Adrenal gland (tissue), 12 donors: ENCODE data around the gene PPM1L. TPM values are rescaled to one million over a fixed set of nuclear protein-coding genes. Genes with fewer than 3 reads are reported as not detected.

Experiments used
- DNase-seq, 7 donors: peaks; one replicate each; pipeline ENCODE4 v3.0.0-alpha.2; 2019 to 2020
- H3K27ac ChIP-seq, 5 donors: fragments of 200-600 bp; sonication (generic) in 4 of 5; 1 replicate in 3 of 5; 2 replicates in 2 of 5; pipeline versions ENCODE4 v1.5.1 to v1.8.0; 2016 to 2020; ENCODE audit warnings: mild to moderate bottlenecking in 1 of 5
- H3K27me3 ChIP-seq: fragments of 200-600 bp; 2 replicates; pipeline ENCODE4 v1.8.0; 2021
- H3K36me3 ChIP-seq, 2 donors: fragments of 200-600 bp; replicated peaks in 1 of 2; 1 replicate in 1 of 2; 2 replicates in 1 of 2; pipeline versions ENCODE4 v1.5.1 to v1.8.0; 2018 to 2022
- H3K4me1 ChIP-seq, 2 donors: fragments of 200-600 bp; replicated peaks in 1 of 2; 1 replicate in 1 of 2; 2 replicates in 1 of 2; pipeline versions ENCODE4 v1.5.1 to v1.8.0; 2018 to 2021
- H3K4me3 ChIP-seq, 4 donors: fragments of 200-600 bp; sonication (generic) in 3 of 4; one replicate each; pipeline ENCODE4 v1.5.1; 2016 to 2018
- H3K9me3 ChIP-seq, 3 donors: fragments of 200-600 bp; sonication (generic) in 1 of 3; replicated peaks in 1 of 3; 1 replicate in 2 of 3; 2 replicates in 1 of 3; pipeline versions ENCODE4 v1.5.1 to v1.8.0; 2016 to 2021
- POLR2A ChIP-seq, 2 donors: fragments of 450-650 bp; IDR thresholded peaks; one replicate each; pipeline ENCODE4 v1.6.1; 2017; ENCODE audit warnings: antibody characterized with exemption in 2 of 2, mild to moderate bottlenecking in 2 of 2, moderate library complexity in 1 of 2
- WGBS, 4 donors: extraction: QIAGEN DNeasy Blood & Tissue Kit in 2 of 4; methylation state at CpG; one replicate each; pipeline versions ENCODE4 v1.1.5 to v1.1.7; 2013 to 2017; 5-methylcytosine and 5-hydroxymethylcytosine counted together
- intact Hi-C, 2 donors: fragments of 100-400 bp; cut with DNase I; formaldehyde crosslinking; loops; one replicate each; pipeline versions ENCODE4 v1.14.1 to v1.15.0; 2022 to 2023
- polyA plus RNA-seq, 3 donors: library from polyadenylated mRNA; stranded (reverse); fragments of 200-250 nt in 2 of 3; fragments of 350-450 nt in 1 of 3; fragmentation: Illumina TruSeq in 1 of 3; extraction: RNeasy Lipid Tissue Mini Kit (QIAGEN cat#74804) in 1 of 3; gene quantifications; one replicate each; pipeline ENCODE4 v1.2.3, GENCODE V29; 2013 to 2014
- total RNA-seq, 9 donors: library from RNA; depleted of rRNA in 4 of 9; stranded (reverse); fragments of >200 nt in 4 of 9; fragments of 120-200 nt in 1 of 9; fragmentation: NEBNext Ultra II Directional in 1 of 9; extraction: Animal tissue kit (Norgen Biotek cat#: 25700) in 1 of 9; gene quantifications; one replicate each; pipeline versions ENCODE4 v1.1.0 to v1.2.4, GENCODE V29; 2013 to 2023
- TF ChIP-seq, protein P1 (sequence below), 6 experiments: fragments of 450-650 bp in 4 of 6; fragments of 200-600 bp in 2 of 6; sonication (generic) in 1 of 6; IDR thresholded peaks; 1 replicate in 5 of 6; 2 replicates in 1 of 6; pipeline versions ENCODE4 v1.5.1 to v1.8.0; 2016 to 2021; ENCODE audit warnings: antibody characterized with exemption in 6 of 6, mild to moderate bottlenecking in 2 of 6, moderate library complexity in 1 of 6
- donor health status: healthy with polysubstance abuse.
- donor health status: Bipolar disorder and iron deficiency.
- donor health status: DM: yes; HTN: yes; CAD: no.
- donor health status: DM: no; HTN: no; CAD: no.
- donor health status: DM: no; HTN: no; CAD: no.
- donor health status: DM: yes; HTN: yes; CAD: no.

The PPM1L gene
- total and polyA plus RNA-seq, 12 donors, result 2.4 to 53.6 (median 35.0) TPM

DNA sequence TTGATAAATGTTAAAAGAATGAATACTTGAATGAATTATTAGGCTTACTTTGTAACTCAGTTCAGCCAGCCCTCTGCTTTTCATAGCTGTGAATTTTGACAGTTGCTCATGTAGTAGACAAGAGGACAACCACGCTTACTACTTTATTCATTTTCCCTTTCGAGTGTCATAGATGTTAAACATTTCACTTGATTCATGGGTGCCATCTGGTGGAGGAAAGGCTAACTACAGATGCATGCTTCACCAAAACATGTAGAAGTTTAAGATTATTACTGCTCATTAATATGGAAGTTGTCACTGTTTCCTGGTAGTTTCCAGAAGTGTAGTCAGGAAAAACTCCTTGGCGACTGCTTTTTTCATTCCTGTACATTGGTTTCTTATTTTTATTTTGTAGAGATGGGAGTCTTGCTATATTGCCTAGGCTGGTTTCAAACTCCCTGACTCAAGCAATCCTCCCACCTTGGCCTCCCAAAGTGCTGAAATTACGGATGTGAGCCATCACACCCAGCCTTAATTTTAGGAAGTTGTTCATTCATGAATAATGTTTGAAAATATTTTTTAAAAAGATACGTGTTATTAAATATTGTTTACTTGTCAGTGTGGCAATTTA is 186.0 kb downstream of the PPM1L start:
- intact Hi-C loops, result loop anchor here (5.0 to 10.0 kb wide), 2 partner anchors 235 to 237 kb away; no protein-coding TSS in a partner anchor
- Histone ChIP-seq H3K36me3 (no peaks in the 10 kb centered on the region), H3K4me1 (no peaks in the 10 kb centered on the region), H3K27me3 (no peaks in the 10 kb centered on the region), H3K9me3 (no peaks in the 10 kb centered on the region), H3K4me3 (no peak overlapping the region), H3K27ac (no peak overlapping the region)
- peak; percentile 59 to 93 (median 81) for DNase-seq
- no peak for TF ChIP-seq POLR2A (IDR thresholded peaks at IDR 0.05)
- TF ChIP-seq, protein P1, sequence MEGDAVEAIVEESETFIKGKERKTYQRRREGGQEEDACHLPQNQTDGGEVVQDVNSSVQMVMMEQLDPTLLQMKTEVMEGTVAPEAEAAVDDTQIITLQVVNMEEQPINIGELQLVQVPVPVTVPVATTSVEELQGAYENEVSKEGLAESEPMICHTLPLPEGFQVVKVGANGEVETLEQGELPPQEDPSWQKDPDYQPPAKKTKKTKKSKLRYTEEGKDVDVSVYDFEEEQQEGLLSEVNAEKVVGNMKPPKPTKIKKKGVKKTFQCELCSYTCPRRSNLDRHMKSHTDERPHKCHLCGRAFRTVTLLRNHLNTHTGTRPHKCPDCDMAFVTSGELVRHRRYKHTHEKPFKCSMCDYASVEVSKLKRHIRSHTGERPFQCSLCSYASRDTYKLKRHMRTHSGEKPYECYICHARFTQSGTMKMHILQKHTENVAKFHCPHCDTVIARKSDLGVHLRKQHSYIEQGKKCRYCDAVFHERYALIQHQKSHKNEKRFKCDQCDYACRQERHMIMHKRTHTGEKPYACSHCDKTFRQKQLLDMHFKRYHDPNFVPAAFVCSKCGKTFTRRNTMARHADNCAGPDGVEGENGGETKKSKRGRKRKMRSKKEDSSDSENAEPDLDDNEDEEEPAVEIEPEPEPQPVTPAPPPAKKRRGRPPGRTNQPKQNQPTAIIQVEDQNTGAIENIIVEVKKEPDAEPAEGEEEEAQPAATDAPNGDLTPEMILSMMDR (IDR thresholded peaks at IDR 0.05), result peak; percentile 82 to 94 (median 92)
- 27 to 30% (median 29%) methylated on average over 5 of the region's 5 CpGs for WGBS, 4 donors

DNA sequence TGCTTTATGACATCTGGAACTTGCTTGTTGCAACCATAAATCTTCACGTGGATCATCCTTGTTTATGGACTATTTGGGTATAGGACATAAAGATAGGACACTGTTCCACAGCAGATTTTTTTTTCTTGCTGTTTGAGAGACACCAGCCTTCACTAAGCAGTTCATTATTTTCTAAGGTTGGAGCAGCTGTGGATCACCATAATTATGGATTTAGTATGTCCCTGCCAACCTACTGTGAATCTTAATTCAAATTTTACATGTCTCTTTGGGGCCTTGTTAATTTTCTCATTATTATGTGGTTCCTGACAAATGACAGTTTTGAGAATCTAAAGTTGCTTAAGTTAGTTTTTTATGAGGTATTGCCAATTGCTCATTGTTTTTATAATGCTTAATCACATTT is 188.0 kb downstream of the PPM1L start:
- 83 to 96% (median 85%) methylated on average over 1 of the region's 1 CpG for WGBS, 4 donors
- no peak for TF ChIP-seq POLR2A (IDR thresholded peaks at IDR 0.05)
- Histone ChIP-seq H3K9me3 (no peaks in the 10 kb centered on the region), H3K4me1 (no peaks in the 10 kb centered on the region), H3K27me3 (no peaks in the 10 kb centered on the region), H3K27ac (no peak overlapping the region), H3K36me3 (no peaks in the 10 kb centered on the region), H3K4me3 (no peak overlapping the region)
- no peak for DNase-seq
- intact Hi-C loops, result loop anchor here (5.0 to 10.0 kb wide), 2 partner anchors 237 to 239 kb away; no protein-coding TSS in a partner anchor

DNA sequence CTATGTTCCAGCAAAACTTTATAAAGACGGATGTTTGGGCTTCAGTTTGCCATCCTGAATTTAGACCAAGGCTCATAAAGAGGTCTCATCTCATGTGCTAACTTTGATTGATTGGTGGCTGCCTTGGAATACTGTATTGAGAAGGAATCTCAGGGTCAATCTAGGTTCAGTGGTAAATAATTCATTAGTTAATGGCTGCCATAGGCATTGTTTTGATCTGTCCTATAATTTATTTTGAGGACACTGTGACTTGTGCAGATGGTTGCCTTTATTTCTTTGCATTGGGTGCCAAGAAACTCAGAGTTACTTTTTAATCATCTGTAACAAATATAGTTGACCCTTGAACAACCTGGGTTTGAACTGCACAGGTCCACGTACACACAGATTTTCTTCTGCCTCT is 189.3 kb downstream of the PPM1L start:
- Histone ChIP-seq H3K4me3 (no peak overlapping the region), H3K4me1 (no peaks in the 10 kb centered on the region), H3K27me3 (no peaks in the 10 kb centered on the region), H3K36me3 (no peaks in the 10 kb centered on the region), H3K27ac (no peak overlapping the region), H3K9me3 (no peaks in the 10 kb centered on the region)
- DNase-seq, result no peak
- TF ChIP-seq POLR2A (IDR thresholded peaks at IDR 0.05), result no peak
- whole genome bisulfite sequencing, 4 donors, result 74 to 88% (median 81%) methylated on average over 2 of the region's 2 CpGs
- intact Hi-C loops, result loop anchor here in 1 of 2 donors (10.0 kb wide), 1 partner anchor 241 kb away; no protein-coding TSS in a partner anchor

DNA sequence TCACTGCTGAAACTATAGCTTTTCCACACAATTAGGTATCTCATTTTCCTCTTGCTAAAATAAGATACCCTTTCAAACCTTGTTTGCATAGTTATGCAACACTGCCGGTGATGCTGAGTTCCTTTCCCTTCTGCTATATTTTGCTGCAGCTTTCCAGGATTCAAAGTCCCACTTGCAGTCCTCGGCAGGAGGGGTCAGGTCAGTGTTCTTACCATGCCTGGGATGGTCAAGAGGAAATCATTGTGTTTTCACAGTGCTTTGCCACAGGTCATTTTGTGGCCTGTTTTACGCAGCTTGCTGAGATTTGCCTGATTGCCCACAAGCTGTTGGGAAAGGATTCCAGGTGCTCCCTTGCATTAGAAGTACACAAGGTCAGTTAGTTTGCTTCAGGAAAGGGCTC is 192.2 kb downstream of the PPM1L start:
- H3K27ac ChIP-seq, result no peak overlapping the region
- no peaks in the 10 kb centered on the region for H3K9me3 ChIP-seq
- 75 to 85% (median 79%) methylated on average over 3 of the region's 3 CpGs for WGBS, 4 donors
- no peaks in the 10 kb centered on the region for H3K36me3 ChIP-seq
- no peak for TF ChIP-seq POLR2A (IDR thresholded peaks at IDR 0.05)
- TF ChIP-seq, protein P1 (IDR thresholded peaks at IDR 0.05), result no peak
- DNase-seq, result no peak
- intact Hi-C loops, result loop anchor here in 1 of 2 donors (10.0 kb wide), 1 partner anchor 243 kb away; no protein-coding TSS in a partner anchor
- H3K4me1 ChIP-seq, result peaks cover 10 to 24% of the 10 kb centered on the region in 2 donors
- no peak overlapping the region for H3K4me3 ChIP-seq
- no peaks in the 10 kb centered on the region for H3K27me3 ChIP-seq

DNA sequence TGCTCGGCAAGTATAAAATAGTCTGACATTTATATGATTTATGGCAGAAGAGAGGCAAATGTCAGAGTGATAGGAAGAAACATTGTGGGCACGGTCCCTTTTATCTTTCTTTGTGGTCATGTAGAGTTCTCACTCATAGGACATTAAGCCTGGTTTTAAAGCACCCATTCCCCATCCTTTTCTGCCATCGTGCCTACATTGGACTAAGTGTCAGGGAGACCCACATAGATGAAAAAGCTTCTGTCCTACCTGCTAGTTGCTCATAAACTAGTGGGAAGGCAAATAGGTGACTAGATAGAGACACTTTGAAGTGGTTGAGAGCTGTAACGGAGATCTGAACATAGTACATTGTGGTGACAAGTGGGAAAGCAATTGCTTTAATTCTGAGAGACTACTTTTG is 193.4 kb downstream of the PPM1L start:
- H3K9me3 ChIP-seq, result no peaks in the 10 kb centered on the region
- H3K36me3 ChIP-seq, result no peaks in the 10 kb centered on the region
- H3K4me1 ChIP-seq, result peaks cover 10 to 32% of the 10 kb centered on the region in 2 donors
- no peak overlapping the region for H3K4me3 ChIP-seq
- intact Hi-C loops, result loop anchor here in 1 of 2 donors (10.0 kb wide), 1 partner anchor 245 kb away; no protein-coding TSS in a partner anchor
- no peak overlapping the region for H3K27ac ChIP-seq
- TF ChIP-seq POLR2A (IDR thresholded peaks at IDR 0.05), result no peak
- TF ChIP-seq, protein P1 (IDR thresholded peaks at IDR 0.05), result no peak
- H3K27me3 ChIP-seq, result no peaks in the 10 kb centered on the region
- no peak for DNase-seq
- WGBS, 4 donors, result 86 to 93% (median 87%) methylated on average over 4 of the region's 4 CpGs
